Neutrophil (primary cell): Measurements from ENCODE around the gene GRSF1.

ENCODE experiments used
- H3K27ac ChIP-seq: fragments of 200-600 bp; sonication (generic); 2 replicates; pipeline ENCODE4 v1.5.1; 2016; ENCODE audit warnings: mild to moderate bottlenecking, moderate library complexity
- H3K27me3 ChIP-seq: fragments of 200-600 bp; sonication (generic); 2 replicates; pipeline ENCODE4 v1.6.0; 2016; ENCODE audit warnings: mild to moderate bottlenecking
- H3K36me3 ChIP-seq: fragments of 200-600 bp; sonication (generic); 2 replicates; pipeline ENCODE4 v1.5.1; 2017
- H3K4me1 ChIP-seq, 2 experiments: fragments of 200-600 bp in 1 of 2; sonication (generic) in 1 of 2; 1 replicate in 1 of 2; 2 replicates in 1 of 2; pipeline versions ENCODE4 v1.5.1 to v1.6.1; 2013 to 2016; ENCODE audit warnings: low read depth in 1 of 2, low read length in 1 of 2, mild to moderate bottlenecking in 1 of 2, moderate library complexity in 1 of 2; ENCODE audit not compliant: control insufficient read depth in 1 of 2, insufficient read depth in 1 of 2
- H3K4me3 ChIP-seq, 2 experiments: fragments of 200-600 bp in 1 of 2; sonication (generic) in 1 of 2; 1 replicate in 1 of 2; 2 replicates in 1 of 2; pipeline ENCODE4 v1.5.1; 2013 to 2016; ENCODE audit warnings: low read depth in 1 of 2, low read length in 1 of 2, mild to moderate bottlenecking in 1 of 2, moderate library complexity in 1 of 2
- H3K9me3 ChIP-seq: fragments of 200-600 bp; sonication (generic); 2 replicates; pipeline ENCODE4 v1.5.1; 2016
- CTCF ChIP-seq: fragments of 200-600 bp; sonication (generic); IDR thresholded peaks from 2 replicates; pipeline ENCODE4 v1.5.1; 2016; ENCODE audit warnings: antibody characterized with exemption

The GRSF1 gene

GRCh38 chr4:70801265-70801809 is 38.4 kb downstream of the GRSF1 start:
- no peak for TF ChIP-seq CTCF
- Histone ChIP-seq H3K4me1 (no peaks in the 10 kb centered on the region), H3K9me3 (no peaks in the 10 kb centered on the region), H3K27ac (no peak overlapping the region), H3K36me3 (no peaks in the 10 kb centered on the region), H3K27me3 (no peaks in the 10 kb centered on the region), H3K4me3 (no peak overlapping the region)

DNA sequence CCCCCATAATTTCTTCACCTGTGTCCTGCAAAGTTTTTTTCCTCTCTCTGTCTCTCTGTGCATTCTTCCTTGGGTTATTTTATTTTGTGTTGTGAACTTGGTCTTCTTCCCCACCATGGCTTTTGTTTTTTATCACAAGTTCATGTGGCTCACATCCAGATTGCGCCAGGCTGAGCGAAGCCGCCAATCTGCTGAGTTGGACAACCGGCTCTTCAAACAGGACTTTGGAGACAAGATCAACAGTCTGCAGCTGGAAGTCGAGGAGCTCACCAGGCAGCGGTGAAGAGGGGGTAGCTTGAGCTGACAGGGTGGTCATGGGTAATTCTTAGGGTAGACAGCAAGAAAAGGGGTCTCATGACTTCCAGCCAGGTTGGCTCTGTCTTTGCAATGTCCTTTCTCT is 46.1 kb downstream of the GRSF1 start:
- no peaks in the 10 kb centered on the region for H3K36me3 ChIP-seq
- no peaks in the 10 kb centered on the region for H3K4me1 ChIP-seq
- H3K4me3 ChIP-seq, result no peak overlapping the region
- no peak overlapping the region for H3K27ac ChIP-seq
- no peak for TF ChIP-seq CTCF
- H3K27me3 ChIP-seq, result no peaks in the 10 kb centered on the region
- H3K9me3 ChIP-seq, result no peaks in the 10 kb centered on the region

DNA sequence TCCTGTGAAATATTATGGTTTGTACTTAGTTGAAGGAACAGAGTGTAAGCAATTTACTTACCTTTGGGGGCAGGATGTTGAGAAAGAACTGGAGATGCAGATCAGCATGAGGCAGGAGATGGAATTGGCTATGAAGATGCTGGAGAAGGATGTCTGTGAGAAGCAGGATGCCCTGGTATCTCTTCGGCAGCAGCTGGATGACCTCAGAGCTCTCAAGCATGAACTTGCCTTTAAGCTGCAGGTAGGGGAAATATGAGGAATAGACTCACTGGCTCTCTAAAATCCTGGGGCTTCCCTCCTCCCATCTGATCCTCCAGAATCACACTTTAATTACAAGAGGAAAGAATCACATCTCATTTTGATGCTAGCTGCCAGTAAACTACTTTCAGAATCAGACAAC is 51.0 kb downstream of the GRSF1 start:
- H3K27ac ChIP-seq, result no peak overlapping the region
- H3K4me3 ChIP-seq, result no peak overlapping the region
- no peaks in the 10 kb centered on the region for H3K36me3 ChIP-seq
- H3K27me3 ChIP-seq, result no peaks in the 10 kb centered on the region
- TF ChIP-seq CTCF, result no peak
- no peaks in the 10 kb centered on the region for H3K4me1 ChIP-seq
- H3K9me3 ChIP-seq, result no peaks in the 10 kb centered on the region

DNA sequence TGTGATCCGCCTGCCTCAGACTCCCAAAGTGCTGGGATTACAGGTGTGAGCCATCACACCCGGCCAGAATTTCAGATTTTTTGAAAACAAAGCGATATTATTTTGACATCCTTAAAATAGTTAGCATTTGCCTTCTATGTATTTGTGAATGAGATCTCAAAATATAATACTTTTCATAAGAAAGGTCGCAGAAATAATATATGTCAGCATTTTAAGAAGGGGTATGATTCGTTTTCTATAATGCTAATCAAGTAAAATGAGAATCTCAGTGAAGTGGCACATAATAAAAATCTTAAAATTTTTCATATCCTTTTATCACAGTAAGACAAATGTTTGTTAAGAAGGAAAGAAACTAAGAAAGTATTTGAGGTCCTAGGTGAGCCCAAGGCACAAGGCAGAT is 52.2 kb downstream of the GRSF1 start:
- Histone ChIP-seq H3K4me1 (no peaks in the 10 kb centered on the region), H3K36me3 (no peaks in the 10 kb centered on the region), H3K9me3 (no peaks in the 10 kb centered on the region), H3K27ac (no peak overlapping the region), H3K27me3 (no peaks in the 10 kb centered on the region), H3K4me3 (no peak overlapping the region)
- no peak for TF ChIP-seq CTCF

DNA sequence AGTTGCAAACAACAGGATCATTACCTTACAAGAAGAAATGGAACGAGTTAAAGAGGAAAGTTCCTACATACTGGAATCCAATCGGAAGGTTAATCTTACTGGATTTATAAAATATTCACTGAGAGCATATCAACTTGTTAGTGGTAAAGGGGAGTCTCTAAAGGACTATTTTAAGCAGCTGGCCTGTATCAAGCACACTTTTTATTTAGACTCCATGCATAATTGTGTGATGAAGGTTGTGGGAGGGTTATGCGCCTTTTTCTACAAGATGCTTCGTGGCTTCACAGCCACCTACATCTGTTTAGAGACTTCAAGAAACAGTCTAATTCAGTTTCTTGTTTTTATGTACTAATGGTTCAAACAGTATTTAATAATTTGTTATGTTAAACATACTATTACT is 56.6 kb downstream of the GRSF1 start:
- no peak for TF ChIP-seq CTCF
- Histone ChIP-seq H3K27me3 (no peaks in the 10 kb centered on the region), H3K36me3 (no peaks in the 10 kb centered on the region), H3K4me1 (no peaks in the 10 kb centered on the region), H3K27ac (no peak overlapping the region), H3K4me3 (no peak overlapping the region), H3K9me3 (no peaks in the 10 kb centered on the region)

DNA sequence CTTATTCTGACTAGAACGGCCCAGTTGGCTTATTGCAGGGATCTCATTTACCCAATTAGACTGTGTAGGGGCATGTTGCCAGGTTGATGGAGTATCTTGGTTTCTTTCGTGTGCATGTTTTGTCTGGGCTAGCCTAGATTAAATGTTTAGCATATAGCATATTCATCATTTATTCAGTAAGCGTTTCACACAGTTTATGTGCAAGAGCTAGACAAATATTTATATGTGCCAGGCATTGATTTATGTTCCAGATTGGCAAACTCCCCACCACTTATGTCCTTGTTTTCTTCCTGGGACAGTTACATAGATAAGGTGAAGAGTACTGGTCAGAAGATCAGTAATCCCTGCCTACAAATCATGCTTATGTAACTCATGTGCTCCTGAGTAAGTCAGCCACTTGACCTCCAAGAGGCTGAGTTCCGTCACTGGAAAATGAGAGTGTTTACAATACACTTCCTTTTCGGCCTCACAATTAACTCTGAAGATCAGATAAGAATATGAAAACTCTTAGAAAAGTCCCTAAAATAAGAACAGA is 60.7 kb downstream of the GRSF1 start:
- Histone ChIP-seq H3K9me3 (no peaks in the 10 kb centered on the region), H3K27me3 (no peaks in the 10 kb centered on the region), H3K36me3 (no peaks in the 10 kb centered on the region), H3K4me3 (no peak overlapping the region), H3K4me1 (no peaks in the 10 kb centered on the region), H3K27ac (no peak overlapping the region)
- TF ChIP-seq CTCF, result no peak
